ENCODE results near the gene ZNF146. TPM values are rescaled to one million over a fixed set of nuclear protein-coding genes. Genes with fewer than 3 reads are reported as not detected.
"Not testable (repeated sequence)": the region's sequence is repeated elsewhere in the genome, so short reads cannot be mapped to it uniquely, and the experiment has no call there.

Gene ZNF146
- total RNA-seq = 29.1 TPM
- long read RNA-seq, transcript ZNF146-202 (3 exons, 3,780 nt) = minor isoform, 10 of 63 reads
- long read RNA-seq, transcript ZNF146-205 (3 exons, 533 nt) = minor isoform, 7 of 63 reads
- long read RNA-seq, transcript ZNF146-201 (4 exons, 3,326 nt) = major isoform, 29 of 63 reads
- long read RNA-seq, partial matches to known transcripts = 0 of 63 reads
- long read RNA-seq, other reads (novel, unspliced or antisense) = 17 of 63 reads

GRCh38 chr19:36214386-36215275 is at the start of gene ZNF146, which contains the start of gene ZNF565:
TSS of gene ZNF146 (plus strand) at chr19:36215106. CDS start at chr19:36236441, 21,335 bp downstream.
TSS of gene ZNF565 (minus strand) at chr19:36214665. CDS start at chr19:36201985, 12,680 bp downstream.
- DNase-seq (peak; percentile 99), ATAC-seq (peak; percentile 97)
- intact Hi-C loops (cut with micrococcal nuclease) = no loop called here

- intact Hi-C loops (cut with micrococcal nuclease) = no loop called here
- peak; percentile 63 for ATAC-seq
- peak; percentile 44 for DNase-seq
Observed at GRCh38 chr19:36169084-36169760, 45.7 kb upstream of the ZNF146 start.

DNA sequence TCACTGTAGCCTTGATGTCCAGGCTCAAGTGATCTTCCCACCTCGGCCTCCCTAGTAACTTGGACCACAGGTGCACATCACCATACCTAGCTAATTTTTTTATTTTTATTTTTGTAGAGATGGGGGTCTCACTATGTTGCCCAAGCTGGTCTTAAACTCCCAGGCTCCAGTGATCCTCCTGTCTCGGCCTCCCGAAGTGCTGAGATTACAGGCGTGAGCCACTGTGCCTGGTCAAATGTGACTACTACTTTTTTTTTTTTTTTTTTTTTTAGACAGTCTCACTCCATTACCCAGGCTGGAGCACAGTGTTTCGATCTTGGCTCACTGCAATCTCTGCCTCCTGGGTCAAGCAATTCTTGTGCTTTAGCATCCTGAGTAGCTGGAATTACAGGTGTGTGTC is 42.1 kb upstream of the ZNF146 start:
- DNase-seq = no peak
- intact Hi-C loops (cut with micrococcal nuclease) = loop anchor here (5.0 kb wide), 1 partner anchor 46 kb away; no protein-coding TSS in a partner anchor
- ATAC-seq = no peak

DNA sequence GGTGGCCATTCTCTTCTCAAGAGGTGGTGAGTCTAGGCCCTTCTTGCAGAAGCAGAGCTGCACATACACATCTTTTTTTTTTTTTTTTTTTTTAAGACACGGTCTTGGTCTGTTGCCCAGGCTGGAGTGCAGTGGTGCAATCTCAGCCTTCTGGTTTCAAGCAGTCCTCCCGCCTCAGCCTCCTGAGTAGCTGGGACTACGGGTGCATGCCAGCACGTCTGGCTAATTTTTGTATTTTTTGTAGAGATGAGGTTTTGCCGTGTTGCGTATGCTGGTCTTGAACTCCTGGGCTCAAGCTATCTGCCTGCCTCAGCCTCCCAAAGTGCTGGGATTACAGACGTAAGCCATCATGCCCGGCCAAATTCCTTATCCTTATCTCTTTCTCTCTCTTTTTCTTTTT is 41.1 kb upstream of the ZNF146 start:
- ATAC-seq, DNase-seq: not testable (repeated sequence)
- intact Hi-C loops (cut with micrococcal nuclease) = loop anchor here (5.0 kb wide), 1 partner anchor 47 kb away; no protein-coding TSS in a partner anchor

- intact Hi-C loops (cut with micrococcal nuclease); DNase-seq; ATAC-seq: not testable (repeated sequence)
Observed at GRCh38 chr19:36179077-36179476, 35.8 kb upstream of the ZNF146 start.

- intact Hi-C loops (cut with micrococcal nuclease) = no loop called here
- ATAC-seq (peak; percentile 13), DNase-seq (no peak)
Observed at GRCh38 chr19:36182612-36183244, 32.2 kb upstream of the ZNF146 start.

- intact Hi-C loops (cut with micrococcal nuclease) = no loop called here
- DNase-seq (no peak), ATAC-seq (peak; percentile 93)
Observed at GRCh38 chr19:36183245-36183628, 31.7 kb upstream of the ZNF146 start.

GRCh38 chr19:36186722-36187121 is 28.2 kb upstream of the ZNF146 start:
- ATAC-seq; intact Hi-C loops (cut with micrococcal nuclease); DNase-seq: not testable (repeated sequence)

- intact Hi-C loops (cut with micrococcal nuclease) = no loop called here
- ATAC-seq (no peak), DNase-seq (no peak)
Observed at GRCh38 chr19:36196249-36196648, 18.7 kb upstream of the ZNF146 start.

DNA sequence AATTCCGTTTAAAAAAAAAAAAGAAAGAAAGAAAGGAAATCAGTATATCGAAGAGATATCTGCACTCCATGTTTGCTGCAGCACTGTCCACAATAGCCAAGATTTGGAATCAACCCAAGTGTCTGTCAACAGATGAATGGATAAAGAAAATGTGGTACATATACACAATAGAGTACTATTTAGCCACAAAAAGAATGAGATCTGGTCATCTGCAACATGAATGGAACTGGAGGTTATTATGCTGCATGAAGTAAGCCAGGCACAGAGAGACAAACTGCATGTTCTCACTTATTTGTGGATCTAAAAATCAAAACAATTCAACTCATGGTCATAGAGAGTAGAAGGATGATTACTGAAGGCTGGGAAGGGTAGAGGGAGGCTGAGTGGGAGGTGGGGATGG is 16.8 kb upstream of the ZNF146 start:
- DNase-seq = no peak
- no peak for ATAC-seq
- intact Hi-C loops (cut with micrococcal nuclease) = no loop called here

GRCh38 chr19:36201684-36202083 is 13.2 kb upstream of the ZNF146 start:
- intact Hi-C loops (cut with micrococcal nuclease) = no loop called here
- DNase-seq (no peak), ATAC-seq (no peak)

GRCh38 chr19:36203293-36203692 is 11.6 kb upstream of the ZNF146 start:
- ATAC-seq = no peak
- intact Hi-C loops (cut with micrococcal nuclease) = no loop called here
- DNase-seq = no peak

- DNase-seq (no peak), ATAC-seq (no peak)
- intact Hi-C loops (cut with micrococcal nuclease) = no loop called here
Observed at GRCh38 chr19:36207605-36208252, 7.2 kb upstream of the ZNF146 start.

- intact Hi-C loops (cut with micrococcal nuclease) = no loop called here
Observed at GRCh38 chr19:36209372-36209771, 5.5 kb upstream of the ZNF146 start.

GRCh38 chr19:36210497-36210896 is 4.4 kb upstream of the ZNF146 start:
- no peak for DNase-seq
- intact Hi-C loops (cut with micrococcal nuclease) = no loop called here
- no peak for ATAC-seq

More at GRCh38 chr19:36209372-36209771, 5.5 kb upstream of the ZNF146 start:
- DNase-seq (no peak), ATAC-seq (no peak)

DNA sequence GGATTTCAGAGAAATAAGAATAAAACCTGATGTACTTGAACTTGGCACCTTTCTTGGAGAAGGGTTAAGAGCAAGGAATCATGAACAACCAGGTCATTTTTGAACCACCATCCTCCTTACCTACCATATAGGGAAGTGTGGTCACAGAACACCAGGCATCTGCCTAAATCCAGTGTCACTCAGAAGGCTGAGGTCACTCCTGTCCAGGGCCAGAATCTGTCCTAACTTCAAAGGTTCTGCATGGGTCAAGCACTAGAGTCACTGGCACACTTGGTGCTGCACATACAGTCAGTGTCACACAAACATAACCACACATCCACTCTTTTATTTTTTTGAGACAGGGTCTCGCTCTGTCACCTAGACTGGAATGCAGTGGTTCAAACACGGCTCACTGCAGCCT is 2.0 kb upstream of the ZNF146 start:
- ATAC-seq (no peak), DNase-seq (no peak)
- intact Hi-C loops (cut with micrococcal nuclease) = no loop called here

- DNase-seq (no peak), ATAC-seq (no peak)
- intact Hi-C loops (cut with micrococcal nuclease) = no loop called here
Observed at GRCh38 chr19:36215276-36216123, 594 bp downstream of the ZNF146 start.

GRCh38 chr19:36221474-36221873 is 6.6 kb downstream of the ZNF146 start:
- ATAC-seq (no peak), DNase-seq (no peak)
- intact Hi-C loops (cut with micrococcal nuclease) = no loop called here
